Subcutaneous abdominal adipose tissue (tissue), 5 donors: ENCODE measurements around the gene CACNG3.

Experiments
- H3K27ac ChIP-seq: one replicate; pipeline ENCODE4 v1.7.0; 2013; ENCODE audit warnings: low read depth, mild to moderate bottlenecking, inconsistent platforms, low read length, moderate library complexity
- H3K27me3 ChIP-seq, 5 donors: one replicate each; pipeline ENCODE4 v1.7.0; 2013; ENCODE audit warnings: low read length in 5 of 5, inconsistent platforms in 1 of 5; ENCODE audit not compliant: control insufficient read depth in 5 of 5, insufficient read depth in 4 of 5
- H3K36me3 ChIP-seq, 5 donors: one replicate each; pipeline ENCODE4 v1.7.0; 2013; ENCODE audit warnings: low read length in 5 of 5; ENCODE audit not compliant: control insufficient read depth in 5 of 5, insufficient read depth in 5 of 5
- H3K4me1 ChIP-seq, 5 donors: one replicate each; pipeline ENCODE4 v1.7.0; 2013; ENCODE audit warnings: low read length in 5 of 5, mild to moderate bottlenecking in 3 of 5, moderate library complexity in 1 of 5; ENCODE audit not compliant: control insufficient read depth in 5 of 5, insufficient read depth in 5 of 5
- H3K4me3 ChIP-seq, 5 donors: one replicate each; pipeline ENCODE4 v1.7.0; 2013; ENCODE audit warnings: low read length in 5 of 5, low read depth in 1 of 5
- H3K9ac ChIP-seq, 5 donors: one replicate each; pipeline ENCODE4 v1.7.0; 2013; ENCODE audit warnings: low read length in 5 of 5, mild to moderate bottlenecking in 4 of 5, moderate library complexity in 3 of 5
- H3K9me3 ChIP-seq, 5 donors: one replicate each; pipeline ENCODE4 v1.7.0; 2013; ENCODE audit warnings: low read length in 5 of 5; ENCODE audit not compliant: control insufficient read depth in 5 of 5
- donor health status: healthy.
- donor health status: healthy.
- donor health status: healthy.
- donor health status: healthy.
- donor health status: healthy.

The CACNG3 gene

DNA sequence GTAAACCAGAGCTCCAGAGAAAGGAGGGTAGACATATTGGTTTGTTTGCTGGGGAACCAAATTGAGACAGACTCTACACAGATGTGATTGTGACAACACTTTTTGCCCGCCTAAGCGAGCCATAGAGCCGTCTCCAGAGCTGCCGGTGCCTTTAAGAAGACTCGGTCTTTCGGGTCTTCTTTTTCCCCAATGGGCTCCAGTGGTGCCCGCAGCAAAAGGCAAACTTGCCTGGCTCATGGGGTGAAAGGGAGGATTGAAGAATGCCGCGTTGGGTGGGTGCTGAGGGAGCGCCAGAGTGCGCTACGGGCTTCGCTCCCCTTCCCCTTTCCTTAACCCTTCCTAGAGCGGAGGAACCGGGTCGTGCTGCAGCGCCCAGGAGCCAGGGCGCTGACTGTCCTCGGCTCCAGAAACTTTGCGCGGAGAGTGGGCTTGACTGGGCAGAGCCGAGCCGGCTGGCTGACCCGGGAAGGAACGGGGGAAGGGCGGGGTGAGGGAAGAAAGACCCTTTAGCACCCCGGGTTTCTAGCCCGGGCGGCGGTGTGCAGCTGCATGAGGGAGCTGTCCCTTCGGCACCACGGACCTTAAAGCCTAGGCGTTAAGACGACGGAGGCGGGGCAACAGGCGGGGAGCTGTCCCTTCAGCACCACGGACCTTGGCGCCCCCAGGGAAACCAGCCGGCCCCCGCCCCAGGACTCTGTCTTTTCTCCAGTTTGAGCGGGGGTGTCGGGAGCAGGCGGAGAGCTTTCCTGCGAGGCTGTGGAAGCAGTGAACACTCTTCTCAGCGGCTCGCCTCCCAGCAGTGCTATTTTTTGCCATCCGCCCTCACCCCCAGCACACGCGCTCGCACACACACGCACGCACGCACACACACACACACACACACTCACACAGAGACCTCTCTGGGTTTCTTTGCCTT is at the start of gene CACNG3:
Gene CACNG3 (plus strand): TSS at position 880 of the 916 bp plus-strand sequence. CDS start 420 bp downstream, outside the sequence.
- Histone ChIP-seq H3K36me3 (no peaks in the 10 kb centered on the region), H3K4me3 (no peak within 1 kb of the TSS), H3K9ac (no peak within 1 kb of the TSS), H3K27ac (no peak within 1 kb of the TSS), H3K4me1 (no peaks in the 10 kb centered on the region), H3K27me3 (peaks cover 4 to 35% (median 29%) of the 10 kb centered on the region in 5 donors), H3K9me3 (no peaks in the 10 kb centered on the region)

DNA sequence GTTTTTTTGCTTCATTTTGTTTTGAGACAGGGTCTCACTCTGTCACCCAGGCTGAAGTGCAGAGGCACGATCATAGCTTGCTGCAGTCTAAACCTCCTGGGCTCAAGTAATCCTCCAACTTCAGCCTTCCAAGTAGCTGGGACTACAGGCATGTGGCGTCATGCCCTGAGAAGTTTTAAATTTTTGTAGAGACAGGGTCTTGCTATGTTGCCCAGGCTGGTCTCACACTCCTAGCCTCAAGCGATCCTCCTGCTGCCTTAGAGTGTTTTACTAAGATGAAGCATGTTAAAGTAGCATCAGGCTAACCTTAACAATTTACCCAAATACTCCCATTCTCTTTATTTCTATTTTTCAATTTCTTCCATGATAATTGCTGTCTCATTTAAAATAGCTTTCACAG is 49.2 kb upstream of the CACNG3 start:
- H3K27ac ChIP-seq: no peak overlapping the region
- H3K4me3 ChIP-seq: no peak overlapping the region
- H3K9ac ChIP-seq: no peak overlapping the region
- H3K36me3 ChIP-seq: peaks cover 0 to 4% (median 0%) of the 10 kb centered on the region in 5 donors
- H3K27me3 ChIP-seq: peaks cover 0 to 7% (median 0%) of the 10 kb centered on the region in 5 donors
- H3K9me3 ChIP-seq: no peaks in the 10 kb centered on the region
- H3K4me1 ChIP-seq: no peaks in the 10 kb centered on the region

DNA sequence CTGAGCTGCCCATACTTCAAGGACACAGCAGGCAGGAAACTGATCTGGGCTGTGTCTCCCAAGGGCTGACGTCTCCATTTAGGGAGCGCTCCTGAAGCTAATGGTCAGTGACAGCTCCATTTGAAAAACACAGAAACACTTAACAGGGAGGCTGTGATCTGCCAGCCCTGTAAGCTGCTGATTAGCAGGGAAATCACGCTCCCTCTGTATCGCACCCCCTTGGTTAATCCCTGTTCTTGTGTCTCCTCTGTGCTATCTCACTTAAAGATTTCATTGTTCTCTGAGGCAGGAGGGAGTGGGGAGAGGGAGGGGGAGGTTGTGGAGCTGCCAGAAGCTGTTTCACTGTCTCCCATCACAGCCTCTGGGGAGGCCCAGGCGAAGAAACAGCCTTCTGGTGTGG is 47.4 kb upstream of the CACNG3 start:
- H3K27ac ChIP-seq: no peak overlapping the region
- no peaks in the 10 kb centered on the region for H3K4me1 ChIP-seq
- H3K36me3 ChIP-seq: peaks cover 0 to 4% (median 0%) of the 10 kb centered on the region in 5 donors
- H3K27me3 ChIP-seq: peaks cover 0 to 7% (median 0%) of the 10 kb centered on the region in 5 donors
- no peaks in the 10 kb centered on the region for H3K9me3 ChIP-seq
- no peak overlapping the region for H3K9ac ChIP-seq
- no peak overlapping the region for H3K4me3 ChIP-seq

DNA sequence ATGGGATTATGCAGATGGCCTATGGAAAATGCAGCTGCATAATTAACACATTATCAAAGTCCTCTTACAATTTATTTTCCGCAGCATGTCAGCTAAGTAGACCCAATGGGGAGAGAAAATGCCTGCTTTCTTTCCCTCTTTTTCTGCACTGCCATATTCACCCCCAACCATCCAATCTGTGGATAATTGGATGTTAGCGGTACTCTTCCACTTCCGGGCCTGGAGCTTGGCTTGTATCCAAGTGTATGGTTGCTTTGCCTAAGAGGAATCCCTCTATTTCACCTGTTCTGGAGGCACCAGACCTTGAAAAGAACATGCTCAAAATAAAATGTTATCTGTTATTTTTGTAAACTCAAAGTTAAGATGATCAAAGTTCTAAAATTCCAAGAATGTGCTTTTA is 41.1 kb upstream of the CACNG3 start:
- H3K4me3 ChIP-seq: no peak overlapping the region
- H3K4me1 ChIP-seq: no peaks in the 10 kb centered on the region
- H3K9me3 ChIP-seq: no peaks in the 10 kb centered on the region
- H3K9ac ChIP-seq: no peak overlapping the region
- no peaks in the 10 kb centered on the region for H3K27me3 ChIP-seq
- no peaks in the 10 kb centered on the region for H3K36me3 ChIP-seq
- no peak overlapping the region for H3K27ac ChIP-seq

DNA sequence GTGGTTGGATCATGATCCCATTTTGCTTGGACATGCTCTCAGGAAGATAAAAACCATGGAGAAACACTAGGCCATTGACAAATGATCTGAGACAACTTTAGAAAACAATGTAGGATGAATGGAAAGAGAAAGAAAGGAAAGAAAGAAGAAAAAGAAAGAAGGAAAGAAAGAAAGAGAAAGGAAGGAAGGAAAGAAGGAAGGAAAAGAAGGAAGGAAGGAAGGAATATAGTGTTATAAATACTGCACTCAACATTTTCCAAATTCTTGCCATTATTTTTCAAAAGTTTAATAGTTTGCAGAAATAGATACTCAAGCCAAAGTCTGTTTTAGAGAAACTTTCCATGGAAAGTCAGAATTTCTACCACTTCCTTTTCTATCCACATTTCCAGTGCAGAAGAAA is 39.2 kb upstream of the CACNG3 start:
- H3K36me3 ChIP-seq: no peaks in the 10 kb centered on the region
- H3K27me3 ChIP-seq: no peaks in the 10 kb centered on the region
- no peaks in the 10 kb centered on the region for H3K4me1 ChIP-seq
- no peak overlapping the region for H3K27ac ChIP-seq
- H3K9ac ChIP-seq: no peak overlapping the region
- H3K9me3 ChIP-seq: no peaks in the 10 kb centered on the region
- no peak overlapping the region for H3K4me3 ChIP-seq

DNA sequence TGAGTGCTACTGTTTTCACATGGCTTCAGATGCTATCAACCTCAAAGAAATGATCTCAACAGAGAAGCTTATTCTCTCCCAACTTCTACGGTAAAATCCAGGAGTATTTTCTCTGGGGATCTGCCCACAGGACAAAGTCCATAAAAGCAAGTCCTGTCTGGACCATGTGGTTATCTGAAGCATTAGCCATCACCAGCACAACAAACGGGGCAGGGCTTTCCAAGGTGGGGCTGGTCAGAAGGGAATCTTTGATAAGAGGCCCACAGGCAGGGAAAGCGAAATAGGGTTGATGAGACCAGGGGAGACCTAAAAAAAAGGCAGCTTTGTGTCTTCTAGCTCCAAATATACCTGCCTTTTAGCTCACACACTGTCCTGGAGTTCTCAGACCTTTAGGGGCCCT is 38.7 kb upstream of the CACNG3 start:
- Histone ChIP-seq H3K27ac (no peak overlapping the region), H3K9me3 (no peaks in the 10 kb centered on the region), H3K4me3 (no peak overlapping the region), H3K27me3 (no peaks in the 10 kb centered on the region), H3K9ac (no peak overlapping the region), H3K4me1 (no peaks in the 10 kb centered on the region), H3K36me3 (no peaks in the 10 kb centered on the region)

DNA sequence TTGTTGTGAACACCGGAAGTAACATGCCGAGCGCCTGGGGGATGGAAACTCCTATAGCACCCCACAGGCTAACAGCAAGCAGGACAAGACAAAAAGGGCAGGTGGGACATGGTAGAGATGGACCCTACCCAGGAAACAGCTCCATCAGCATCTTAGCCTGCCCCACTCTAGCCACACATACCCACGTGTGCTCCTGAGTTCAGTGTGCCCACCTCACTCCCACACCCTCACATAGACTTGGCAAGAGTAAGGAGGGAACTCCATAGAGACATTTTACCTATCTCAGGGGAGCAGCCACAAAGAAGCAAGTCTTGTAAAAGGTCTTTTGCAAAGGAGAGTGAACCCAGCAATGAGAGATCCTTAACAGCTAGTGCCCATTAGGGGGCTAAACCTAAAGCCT is 37.8 kb upstream of the CACNG3 start:
- Histone ChIP-seq H3K4me3 (no peak overlapping the region), H3K9ac (no peak overlapping the region), H3K9me3 (no peaks in the 10 kb centered on the region), H3K36me3 (no peaks in the 10 kb centered on the region), H3K4me1 (no peaks in the 10 kb centered on the region), H3K27ac (no peak overlapping the region), H3K27me3 (no peaks in the 10 kb centered on the region)

DNA sequence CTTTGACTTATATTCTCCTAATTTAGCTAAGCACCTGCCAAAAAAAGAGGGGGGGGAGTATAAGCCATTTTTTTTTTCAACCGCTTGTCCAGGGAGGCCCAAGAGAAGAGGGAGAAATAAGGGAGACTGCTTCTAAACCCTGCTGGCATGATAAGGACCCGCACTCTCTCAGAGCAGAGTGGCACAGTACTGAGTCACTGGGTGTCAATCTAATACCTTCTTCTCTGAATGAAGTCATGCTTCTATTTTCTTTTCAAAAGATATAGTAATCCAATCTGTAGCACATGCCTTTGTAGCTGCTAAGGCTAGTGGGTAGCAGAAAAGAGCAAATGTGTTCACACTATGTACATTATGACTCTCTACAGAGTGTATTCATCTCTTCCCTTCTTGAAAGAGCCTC is 34.9 kb upstream of the CACNG3 start:
- H3K4me3 ChIP-seq: no peak overlapping the region
- H3K27me3 ChIP-seq: no peaks in the 10 kb centered on the region
- no peak overlapping the region for H3K9ac ChIP-seq
- H3K27ac ChIP-seq: no peak overlapping the region
- H3K4me1 ChIP-seq: no peaks in the 10 kb centered on the region
- peaks cover 0 to 3% (median 0%) of the 10 kb centered on the region in 5 donors for H3K9me3 ChIP-seq
- no peaks in the 10 kb centered on the region for H3K36me3 ChIP-seq

DNA sequence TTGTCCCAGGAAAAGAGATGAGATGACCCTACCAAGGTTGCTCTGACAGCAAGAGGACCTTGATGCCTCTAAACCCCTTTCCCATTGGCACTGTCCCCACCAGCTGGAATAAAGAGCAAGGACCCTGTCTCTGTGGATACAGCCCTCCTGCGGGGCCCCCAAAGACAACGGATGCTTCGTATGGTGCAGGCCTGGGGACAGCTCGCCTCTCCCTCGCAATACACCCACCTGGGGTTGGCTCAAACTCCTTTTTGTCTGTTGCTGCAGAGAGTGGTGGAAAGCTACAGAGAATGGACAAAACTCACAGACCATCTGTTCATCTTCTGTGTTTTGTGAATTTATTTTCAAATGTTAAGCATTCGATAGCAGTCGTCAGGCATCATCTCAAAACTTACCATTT is 27.6 kb upstream of the CACNG3 start:
- H3K4me3 ChIP-seq: no peak overlapping the region
- no peak overlapping the region for H3K9ac ChIP-seq
- no peaks in the 10 kb centered on the region for H3K36me3 ChIP-seq
- H3K27ac ChIP-seq: no peak overlapping the region
- H3K4me1 ChIP-seq: peaks cover 0 to 2% (median 0%) of the 10 kb centered on the region in 5 donors
- no peaks in the 10 kb centered on the region for H3K27me3 ChIP-seq
- peaks cover 0 to 3% (median 0%) of the 10 kb centered on the region in 5 donors for H3K9me3 ChIP-seq

DNA sequence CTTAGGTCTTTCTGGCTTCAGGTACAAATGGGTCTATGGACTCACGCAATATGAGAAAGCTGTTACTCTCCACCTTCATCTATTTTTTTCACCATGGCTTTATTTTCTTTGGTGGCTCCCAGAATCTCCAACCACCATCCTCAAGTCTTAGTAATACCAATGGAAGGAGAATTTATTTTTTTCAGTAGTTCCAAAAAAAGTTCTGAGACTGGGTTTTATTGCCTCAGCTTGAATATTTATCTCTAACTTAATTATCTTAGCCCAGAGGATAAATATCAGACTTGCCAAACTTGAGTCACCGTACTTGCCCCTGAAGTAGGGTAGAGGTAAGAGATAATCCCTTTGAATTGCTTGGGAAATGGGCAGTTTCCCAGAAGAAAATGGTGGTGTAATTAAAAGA is 23.2 kb upstream of the CACNG3 start:
- no peak overlapping the region for H3K27ac ChIP-seq
- no peak overlapping the region for H3K9ac ChIP-seq

More for the DNA sequence above, 23.2 kb upstream of the CACNG3 start:
- Histone ChIP-seq H3K27me3 (no peaks in the 10 kb centered on the region), H3K4me1 (peaks cover 0 to 2% (median 0%) of the 10 kb centered on the region in 5 donors), H3K36me3 (no peaks in the 10 kb centered on the region), H3K4me3 (no peak overlapping the region), H3K9me3 (peaks cover 2 to 14% (median 6%) of the 10 kb centered on the region in 5 donors)
